Stimulated activated CD8-positive, alpha-beta memory T cell treated with anti-CD3 and anti-CD28 coated beads, Interleukin-15, amount 100 ng/mL, for 1 hour (primary cell): Measurements from ENCODE around the gene NAPB.

ENCODE experiments used
- DNase-seq: peaks from one replicate; pipeline ENCODE4 v3.0.0-alpha.2; 2020; ENCODE audit warnings: low read depth

NAPB gene

DNA sequence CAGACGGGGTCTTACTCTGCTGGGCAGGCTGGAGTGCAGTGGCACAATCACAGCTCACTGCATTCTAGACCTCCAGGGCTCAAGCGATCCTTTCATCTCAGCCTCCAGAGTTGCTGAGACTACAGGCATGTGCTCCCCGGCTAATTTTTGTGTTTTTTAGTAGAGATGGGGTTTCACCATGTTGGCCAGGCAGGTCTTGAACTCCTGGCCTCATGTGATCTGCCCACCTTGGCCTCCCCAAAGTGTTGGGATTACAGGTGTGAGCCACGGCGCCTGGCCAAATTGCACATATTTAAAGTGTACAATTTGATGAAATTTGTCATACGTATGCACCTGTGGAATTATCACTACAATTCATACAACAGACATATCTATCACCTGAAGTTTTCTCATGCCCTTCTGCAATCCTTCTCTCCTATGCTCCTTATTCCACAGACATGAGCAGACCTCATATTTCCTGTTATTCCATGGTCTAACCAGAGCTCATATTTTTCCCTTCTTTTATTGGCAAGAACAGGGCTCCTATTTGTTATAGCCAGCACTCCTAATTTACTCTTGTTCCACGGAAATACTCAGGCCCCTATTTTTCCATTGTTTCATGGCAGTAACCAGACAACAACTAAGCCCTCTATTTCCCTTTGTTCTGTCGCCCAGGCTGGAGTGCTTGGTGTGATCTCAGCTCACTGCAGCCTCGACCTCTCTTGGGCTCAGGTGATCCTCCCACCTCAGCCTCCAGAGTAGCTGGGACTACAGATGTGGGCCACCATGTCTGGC, 16.0 kb upstream of the NAPB start:
- DNase-seq, result no peak

DNA sequence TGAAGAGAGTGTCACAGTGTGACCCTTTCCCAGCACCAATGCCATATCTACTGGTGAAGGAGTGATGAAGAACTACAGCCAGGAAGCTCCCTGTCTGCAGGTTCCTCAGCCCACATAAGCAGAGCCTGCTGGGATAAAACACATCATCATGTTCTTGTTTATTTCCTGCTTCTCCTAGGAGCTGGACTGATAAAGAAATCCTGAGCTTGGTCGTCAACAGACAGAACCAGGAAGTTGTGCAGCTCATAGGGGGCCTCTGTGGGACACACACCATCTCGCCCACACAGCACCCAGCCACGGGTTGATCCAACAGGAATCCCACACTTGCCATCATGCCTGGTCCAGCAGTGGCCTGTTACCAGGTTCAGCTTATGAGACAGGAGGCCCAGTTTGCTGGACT, 15.4 kb upstream of the NAPB start:
- no peak for DNase-seq

- DNase-seq, result no peak
These were observed 14.6 kb upstream of the NAPB start for GRCh38 chr20:23435626-23436539.

DNA sequence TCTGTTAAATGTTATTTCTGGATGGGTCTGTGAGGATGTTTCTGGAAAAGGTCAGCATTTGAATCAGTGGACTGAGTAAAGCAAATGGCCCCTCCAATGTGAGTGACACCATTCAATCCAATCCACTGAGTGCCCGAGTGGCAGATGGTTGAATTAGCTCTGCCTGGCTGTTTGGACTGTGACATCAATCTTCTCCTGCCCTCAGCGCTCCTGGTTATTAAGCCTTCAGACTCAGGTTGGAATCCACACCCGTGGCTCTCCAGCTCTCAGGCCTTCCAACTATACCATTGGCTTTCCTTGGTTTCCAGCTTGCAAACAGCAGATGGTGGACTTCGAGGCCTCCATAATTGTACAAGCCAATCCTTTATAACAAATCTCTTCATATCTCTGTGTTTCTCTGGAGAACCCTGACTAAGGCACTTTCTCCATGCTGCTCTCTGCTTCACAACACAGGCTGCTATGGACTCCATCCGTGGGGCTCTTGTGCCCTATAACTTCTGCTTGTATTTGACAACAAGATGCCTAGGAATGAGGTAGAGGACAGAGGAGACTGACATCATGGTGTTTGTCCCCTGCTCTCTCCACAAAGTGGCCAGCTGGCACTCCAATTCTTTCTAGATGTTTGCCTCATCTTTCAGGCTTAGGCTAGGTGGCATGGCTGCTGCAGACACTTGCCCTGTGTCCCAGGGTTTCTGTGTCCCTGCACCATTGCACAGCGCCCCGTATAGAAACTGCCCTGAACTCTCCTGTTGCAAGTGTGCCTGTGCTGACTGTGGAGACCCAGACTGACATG, 13.4 kb upstream of the NAPB start:
- no peak for DNase-seq

DNA sequence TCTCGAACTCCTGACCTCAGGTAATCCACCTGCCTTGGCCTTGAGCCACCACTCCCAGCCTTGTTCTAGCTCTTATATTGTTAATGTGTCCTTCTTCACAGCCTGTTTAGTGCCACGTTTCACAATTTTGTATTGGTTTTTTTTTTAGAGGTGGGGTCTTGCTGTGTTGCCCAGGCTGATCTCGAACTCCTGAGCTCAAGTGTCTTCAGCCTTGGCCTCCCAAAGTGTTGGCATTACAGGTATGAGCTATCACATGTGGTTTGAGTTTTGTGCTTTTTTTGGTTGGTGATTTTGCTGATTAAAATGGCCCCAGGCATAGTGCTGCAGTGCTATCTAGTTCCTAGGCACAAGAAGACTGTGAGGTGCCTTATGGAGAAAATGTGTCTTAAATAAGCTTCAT, 12.3 kb upstream of the NAPB start:
- no peak for DNase-seq

- no peak for DNase-seq
These were observed 3.8 kb upstream of the NAPB start for GRCh38 chr20:23425129-23425528.

DNA sequence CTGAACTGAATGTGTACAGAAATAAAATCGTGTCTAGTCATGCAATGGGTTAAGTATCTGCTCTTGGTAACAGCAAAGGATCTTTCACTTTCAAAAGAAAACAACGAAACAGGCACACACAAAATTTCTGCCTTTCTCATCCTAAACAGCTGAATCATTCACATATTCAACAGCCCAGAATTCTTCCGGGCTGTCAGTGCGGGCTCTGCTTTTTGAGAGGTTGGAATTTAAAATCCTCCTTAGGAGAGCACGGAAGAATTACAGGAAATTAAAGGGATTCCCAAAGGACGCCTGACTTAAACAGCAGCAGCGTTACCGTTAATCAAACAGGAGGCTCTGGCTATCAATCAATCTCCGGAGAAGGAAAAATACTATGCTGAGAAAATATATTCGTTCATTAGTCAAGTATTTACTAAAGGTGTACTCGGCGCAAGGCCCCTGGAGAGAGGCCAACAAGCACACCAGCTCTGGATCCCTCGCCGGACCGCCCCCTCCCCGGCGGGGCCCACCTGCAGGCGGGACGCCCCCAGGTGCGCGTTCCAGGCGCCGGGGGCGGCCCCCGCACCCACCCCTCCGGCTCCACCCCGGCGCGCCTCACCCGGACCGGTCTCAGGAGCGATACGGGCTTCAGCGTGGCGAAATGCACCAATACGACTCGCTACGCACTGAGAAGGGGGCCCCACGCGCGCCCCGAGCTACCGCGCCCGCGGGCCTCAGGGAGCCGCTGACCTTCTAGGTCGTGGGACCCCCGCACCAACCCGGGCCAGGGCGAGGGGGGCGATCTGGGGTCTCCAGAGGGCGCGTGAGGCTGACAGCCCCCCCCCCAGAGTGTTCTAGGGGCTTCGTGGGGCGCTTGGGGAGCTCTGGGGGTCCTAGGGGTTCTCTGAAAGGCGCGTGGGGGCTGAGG, 1.0 kb downstream of the NAPB start:
- DNase-seq, result no peak

DNA sequence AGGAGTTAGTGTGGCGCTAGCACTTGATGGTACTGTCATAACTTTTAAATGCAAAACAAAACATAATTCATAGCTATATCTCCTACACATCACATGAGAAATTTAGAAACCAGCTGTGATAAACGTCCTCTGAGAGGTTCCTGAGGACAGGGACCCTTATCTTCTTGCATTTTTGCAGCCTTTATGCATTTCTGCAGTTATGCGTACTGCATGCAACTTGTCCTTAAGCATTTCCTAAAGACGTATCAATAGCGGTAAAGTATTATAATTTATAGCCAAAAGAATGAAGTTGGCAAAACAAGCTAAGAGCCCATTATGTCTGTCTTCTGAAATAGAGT, 1.7 kb downstream of the NAPB start:
- DNase-seq, result no peak

DNA sequence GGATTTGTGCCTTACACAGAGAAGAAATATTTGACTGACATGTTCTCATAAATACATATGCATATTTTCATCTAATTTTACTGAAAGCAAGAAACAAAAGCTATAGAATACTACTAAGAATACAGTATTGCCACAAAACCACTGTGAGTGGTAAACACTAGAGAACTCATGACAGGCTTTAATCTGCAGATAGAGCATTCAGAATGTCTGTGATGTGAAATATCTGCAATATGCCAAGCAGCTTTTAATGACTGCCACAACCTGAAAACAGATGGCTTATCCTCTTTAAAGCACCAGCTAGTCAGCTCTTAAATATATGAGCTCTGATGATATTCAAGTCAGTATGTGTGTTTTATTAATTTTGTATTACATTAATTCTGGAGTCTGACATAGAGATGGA, 3.4 kb downstream of the NAPB start:
- DNase-seq, result no peak

DNA sequence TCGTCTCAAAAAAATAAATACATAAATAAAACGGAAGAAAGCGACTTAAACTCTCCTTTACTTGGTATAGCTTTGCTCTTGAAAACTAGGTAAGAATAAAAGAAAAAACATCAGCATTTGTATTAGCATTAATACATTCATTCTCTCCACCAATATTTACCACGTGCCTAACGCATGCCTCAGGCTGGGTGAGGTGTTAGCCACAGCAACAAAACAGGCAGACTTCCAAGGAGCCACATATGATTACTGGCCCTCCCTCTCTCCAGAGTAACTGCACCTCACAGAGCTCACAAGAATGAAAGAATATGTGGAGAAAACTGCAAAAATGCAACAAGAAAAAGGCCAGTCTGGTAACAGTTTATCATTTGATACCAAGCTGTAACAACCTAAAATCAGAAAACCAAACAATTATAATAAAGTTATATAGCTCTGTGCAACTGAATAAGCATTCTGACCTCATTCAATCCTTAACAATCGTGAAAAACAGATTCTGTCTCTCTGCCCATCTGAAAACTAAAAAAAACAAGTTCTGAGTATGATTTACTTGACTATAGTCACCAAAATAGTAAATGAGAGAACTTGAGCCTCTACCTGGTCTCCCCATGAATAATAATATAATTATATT, 5.2 kb downstream of the NAPB start:
- DNase-seq, result no peak

GRCh38 chr20:23415555-23415954, 5.7 kb downstream of the NAPB start:
- DNase-seq, result no peak

DNA sequence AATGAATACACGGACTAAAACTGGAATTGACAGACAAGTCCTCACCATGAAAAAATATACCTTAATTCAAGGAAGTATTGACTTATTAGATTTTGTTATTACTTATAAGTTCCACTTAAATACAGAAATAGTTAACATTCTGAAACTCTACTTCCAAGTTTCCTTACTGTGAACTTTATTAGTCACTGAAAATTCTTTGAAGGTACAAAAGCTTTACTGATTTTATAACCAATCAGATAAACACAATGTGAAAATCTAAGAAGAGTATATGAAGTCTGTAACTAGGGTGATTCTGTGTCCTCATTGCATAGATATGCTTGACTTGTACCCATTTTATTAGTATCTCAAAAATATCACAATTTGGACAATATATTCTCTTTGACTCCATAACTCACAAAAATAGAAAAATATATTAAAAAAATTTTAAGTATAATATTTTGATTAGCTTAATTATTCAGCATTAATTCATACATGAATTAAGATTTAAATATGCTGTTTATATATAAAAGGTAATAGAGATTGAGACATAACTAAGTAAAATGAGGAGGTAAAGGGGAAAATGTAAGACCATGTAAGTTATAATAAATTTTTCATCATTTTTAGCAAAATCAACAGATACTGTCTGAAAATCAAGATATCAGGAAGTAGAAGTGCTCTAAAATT, 6.6 kb downstream of the NAPB start:
- DNase-seq, result no peak

DNA sequence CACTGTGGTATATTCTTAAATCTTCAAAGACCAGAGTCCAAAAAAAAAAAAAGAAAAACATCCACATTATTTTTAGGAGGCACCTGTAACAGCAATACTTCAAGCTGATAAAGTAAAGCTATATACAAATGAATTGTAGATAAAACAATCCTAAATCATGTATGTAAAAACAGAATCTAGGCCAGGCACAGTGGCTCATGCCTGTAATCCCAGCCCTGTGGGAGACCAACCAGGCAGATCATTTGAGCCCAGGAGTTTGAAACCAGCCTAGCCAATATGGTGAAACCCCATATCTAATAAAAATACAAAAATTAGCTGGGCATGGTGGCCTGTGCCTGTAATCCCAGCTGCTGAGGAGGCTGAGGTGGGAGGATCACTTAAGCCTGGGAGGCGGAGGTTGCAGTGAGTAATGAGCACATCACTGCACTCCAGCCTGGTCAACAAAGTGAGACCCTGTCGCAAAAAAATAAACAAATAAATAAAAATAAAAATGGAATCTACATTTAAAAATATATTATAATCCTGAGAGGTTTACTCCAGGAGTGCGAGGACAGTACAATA, 7.3 kb downstream of the NAPB start:
- DNase-seq, result no peak

- no peak for DNase-seq
These were observed 9.3 kb downstream of the NAPB start for GRCh38 chr20:23412026-23412425.

DNA sequence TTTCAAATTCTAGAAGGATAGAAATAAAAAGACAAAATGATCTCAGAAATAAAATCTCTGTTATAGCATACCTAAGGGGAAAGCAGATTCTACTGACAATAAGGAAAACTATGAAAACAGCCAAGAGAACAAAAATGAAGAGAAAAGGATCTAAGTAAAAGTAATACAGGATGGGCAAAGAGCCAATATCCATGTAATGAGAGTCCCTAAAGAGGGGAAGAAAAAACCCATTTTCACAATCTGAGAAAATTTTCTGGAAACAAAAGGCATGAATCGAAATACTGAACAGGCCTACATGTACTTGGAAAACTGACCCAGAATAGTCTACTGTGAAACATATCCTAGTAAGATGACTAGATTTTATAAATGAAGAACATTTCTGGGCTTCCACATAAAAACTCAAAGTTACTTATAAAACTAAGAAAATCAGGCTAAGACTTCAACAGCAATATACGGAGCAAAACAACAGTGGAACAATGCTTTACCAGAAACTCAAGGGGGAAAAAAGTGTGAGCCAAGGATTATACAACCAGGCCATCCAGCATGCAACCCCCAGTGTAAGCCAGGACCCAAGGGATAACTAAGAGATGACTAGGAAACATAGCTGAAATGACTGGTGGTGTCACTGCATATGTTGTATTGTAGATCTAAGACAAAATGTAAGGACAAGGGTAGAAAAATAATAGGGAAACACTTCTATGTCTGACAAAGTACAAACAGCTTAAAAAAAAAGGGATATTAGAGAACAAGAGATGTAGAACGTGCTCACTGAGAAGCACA, 10.2 kb downstream of the NAPB start:
- DNase-seq, result no peak

DNA sequence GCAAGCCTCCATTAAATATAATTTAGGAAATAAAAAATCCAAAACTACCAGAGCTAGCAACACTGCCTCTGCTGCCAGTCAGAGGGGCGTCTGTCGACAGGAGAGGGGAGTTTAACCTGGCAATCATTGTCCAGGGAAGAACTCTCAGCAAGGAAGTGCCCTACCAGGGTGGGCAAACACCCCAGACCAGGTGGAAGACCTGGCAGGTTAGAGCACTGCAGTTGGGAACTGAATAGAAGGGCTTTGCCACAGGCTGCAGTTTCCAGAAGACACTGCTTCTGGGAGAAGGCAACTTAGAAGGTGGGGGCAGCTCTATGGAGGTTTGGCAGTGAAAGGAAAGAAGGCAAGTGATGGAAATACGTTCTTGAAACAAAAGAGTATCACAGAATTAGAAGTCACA, 11.5 kb downstream of the NAPB start:
- DNase-seq, result no peak

DNA sequence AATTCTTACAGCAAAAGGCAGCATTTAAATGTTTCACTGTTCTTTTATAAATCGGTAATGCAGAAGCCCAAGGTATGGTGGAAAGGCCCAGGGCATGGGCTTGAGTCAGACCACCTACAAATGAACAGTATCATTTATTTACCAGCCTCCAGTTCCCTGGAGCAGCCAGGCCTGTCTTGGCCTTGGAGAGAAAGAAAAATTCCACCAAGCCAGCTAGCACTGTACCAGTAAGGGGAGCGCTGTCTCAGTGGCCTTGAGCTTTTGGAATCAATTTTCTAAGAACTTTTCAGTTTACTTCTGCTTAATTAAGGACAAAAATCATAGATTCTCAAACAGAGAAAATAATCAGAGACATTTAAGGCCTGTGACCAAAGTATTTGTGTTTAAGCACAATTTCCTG, 12.3 kb downstream of the NAPB start:
- no peak for DNase-seq

DNA sequence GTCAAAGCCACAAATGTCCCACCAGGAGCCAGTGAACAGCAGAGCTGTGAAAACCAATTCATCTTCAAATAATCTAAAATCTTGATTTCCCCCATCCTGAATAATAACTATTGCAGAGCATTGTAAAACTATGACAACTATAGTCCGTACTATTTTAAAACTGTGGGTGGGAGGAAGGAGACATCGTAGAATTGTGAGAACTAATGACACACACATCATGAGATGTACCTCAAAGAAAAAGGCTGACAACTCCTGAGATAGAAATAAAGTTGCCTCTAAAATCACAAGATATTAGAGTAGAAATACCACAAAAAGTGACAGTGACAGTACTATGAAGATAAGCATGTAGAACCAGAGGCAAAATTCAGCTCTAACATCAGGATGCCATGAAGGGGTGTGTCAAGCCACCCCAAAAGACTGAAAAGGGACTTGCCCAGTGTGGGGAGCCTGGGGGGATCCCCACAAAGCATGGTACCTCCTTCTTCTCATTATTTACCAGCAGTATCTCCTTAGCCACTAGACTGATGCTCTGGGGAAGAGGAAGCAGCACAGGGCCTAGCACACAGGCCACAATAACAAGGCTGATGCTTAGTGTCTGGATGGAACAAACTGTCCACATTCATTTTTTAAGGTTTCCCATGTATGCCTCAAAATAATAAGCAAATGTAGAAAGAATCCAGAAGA, 13.4 kb downstream of the NAPB start:
- no peak for DNase-seq

DNA sequence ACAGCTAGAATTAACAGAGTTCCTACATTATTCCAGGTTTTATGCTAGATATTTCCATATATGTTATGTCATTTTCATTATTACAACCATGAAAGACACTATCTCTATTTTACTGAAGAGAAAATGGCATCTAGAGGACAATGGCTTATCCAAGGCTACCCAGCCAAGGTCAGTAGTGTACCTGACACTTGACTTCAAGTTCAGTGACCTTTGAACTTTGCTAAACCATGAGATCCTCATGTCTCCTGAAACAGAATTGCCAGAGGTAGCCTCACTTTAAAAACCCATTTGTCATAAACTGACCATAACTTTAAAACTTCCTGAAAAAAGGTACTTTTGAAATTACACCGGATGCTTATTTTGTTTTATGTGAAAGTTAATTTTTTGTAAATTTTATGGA, 14.4 kb downstream of the NAPB start:
- DNase-seq, result no peak
